Measurements from ENCODE around the gene PCBP3. TPM values are rescaled to one million over a fixed set of nuclear protein-coding genes. Genes with fewer than 3 reads are reported as not detected.

Gene PCBP3
- total RNA-seq, 4 donors from 2014 or later: 0.77 to 8.6 (median 3.2) TPM; not detected in 1

GRCh38 chr21:45790427-45790826 lies 146.9 kb downstream of the PCBP3 start:
- H3K36me3 ChIP-seq: no peaks in the 10 kb centered on the region
- TF ChIP-seq CTCF (IDR thresholded peaks at IDR 0.05): no peak
- no peak for TF ChIP-seq POLR2A (IDR thresholded peaks at IDR 0.05)
- H3K27ac ChIP-seq: no peak overlapping the region
- intact Hi-C loops (cut with DNase I; ENCODE audit: low total_unique reads): no loop called here
- H3K27me3 ChIP-seq: no peaks in the 10 kb centered on the region
- H3K4me3 ChIP-seq: no peak overlapping the region
- no peak for DNase-seq
- no peaks in the 10 kb centered on the region for H3K4me1 ChIP-seq
- no peaks in the 10 kb centered on the region for H3K9me3 ChIP-seq

- Histone ChIP-seq H3K27ac (no peak overlapping the region), H3K9me3 (no peaks in the 10 kb centered on the region), H3K4me3 (no peak overlapping the region), H3K27me3 (no peaks in the 10 kb centered on the region), H3K4me1 (no peaks in the 10 kb centered on the region), H3K36me3 (no peaks in the 10 kb centered on the region)
- no peak for DNase-seq
- TF ChIP-seq CTCF (IDR thresholded peaks at IDR 0.05) (no peak), POLR2A (IDR thresholded peaks at IDR 0.05) (no peak)
- intact Hi-C loops (cut with DNase I; ENCODE audit: low total_unique reads): no loop called here
Measured at GRCh38 chr21:45791562-45792418, 148.3 kb downstream of the PCBP3 start.

GRCh38 chr21:45792682-45793383 lies 149.3 kb downstream of the PCBP3 start:
- TF ChIP-seq POLR2A (IDR thresholded peaks at IDR 0.05) (no peak), CTCF (IDR thresholded peaks at IDR 0.05) (no peak)
- DNase-seq: no peak
- no peak overlapping the region for H3K4me3 ChIP-seq
- H3K27ac ChIP-seq: no peak overlapping the region
- no peaks in the 10 kb centered on the region for H3K27me3 ChIP-seq
- no peaks in the 10 kb centered on the region for H3K36me3 ChIP-seq
- intact Hi-C loops (cut with DNase I; ENCODE audit: low total_unique reads): no loop called here
- H3K4me1 ChIP-seq: no peaks in the 10 kb centered on the region
- no peaks in the 10 kb centered on the region for H3K9me3 ChIP-seq

GRCh38 chr21:45794027-45794426 lies 150.5 kb downstream of the PCBP3 start:
- Histone ChIP-seq H3K9me3 (no peaks in the 10 kb centered on the region), H3K27ac (no peak overlapping the region), H3K27me3 (no peaks in the 10 kb centered on the region), H3K4me3 (no peak overlapping the region), H3K4me1 (no peaks in the 10 kb centered on the region), H3K36me3 (no peaks in the 10 kb centered on the region)
- no peak for DNase-seq
- intact Hi-C loops (cut with DNase I; ENCODE audit: low total_unique reads): no loop called here
- TF ChIP-seq POLR2A (IDR thresholded peaks at IDR 0.05) (no peak), CTCF (IDR thresholded peaks at IDR 0.05) (no peak)

- no peak for DNase-seq
- no peak overlapping the region for H3K27ac ChIP-seq
- H3K4me1 ChIP-seq: no peaks in the 10 kb centered on the region
- H3K9me3 ChIP-seq: no peaks in the 10 kb centered on the region
- no peaks in the 10 kb centered on the region for H3K36me3 ChIP-seq
- no peak for TF ChIP-seq CTCF (IDR thresholded peaks at IDR 0.05)
- no peak for TF ChIP-seq POLR2A (IDR thresholded peaks at IDR 0.05)
- intact Hi-C loops (cut with DNase I; ENCODE audit: low total_unique reads): no loop called here
- H3K4me3 ChIP-seq: no peak overlapping the region
- no peaks in the 10 kb centered on the region for H3K27me3 ChIP-seq
Measured at GRCh38 chr21:45796003-45796402, 152.5 kb downstream of the PCBP3 start.
